ENCODE results near the gene NCL. TPM values are rescaled to one million over a fixed set of nuclear protein-coding genes. Genes with fewer than 3 reads are reported as not detected.
"Not testable (repeated sequence)": the region's sequence is repeated elsewhere in the genome, so short reads cannot be mapped to it uniquely, and the experiment has no call there.

The NCL gene
- polyA plus RNA-seq, 1 donor = 541 TPM

- WGBS (ENCODE audit: insufficient coverage, low lambda C conversion rate) = 20% methylated on average over 1 of the region's 8 CpGs
- H3K4me1 ChIP-seq (ENCODE audit: control insufficient read depth, insufficient read depth, low read length) = no peaks in the 10 kb centered on the region
- H3K4me3 ChIP-seq (ENCODE audit: low read length) = no peak overlapping the region
- peaks cover 10% of the 10 kb centered on the region for H3K9me3 ChIP-seq (ENCODE audit: control insufficient read depth, low read depth, low read length)
- H3K27ac ChIP-seq (ENCODE audit: low read length) = no peak overlapping the region
- H3K36me3 ChIP-seq (ENCODE audit: control insufficient read depth, insufficient read depth, low read length) = no peaks in the 10 kb centered on the region
- no peaks in the 10 kb centered on the region for H3K27me3 ChIP-seq (ENCODE audit: control insufficient read depth, insufficient read depth, low read length)
- no peak for DNase-seq
Measured at GRCh38 chr2:231433990-231434389, 30.3 kb downstream of the NCL start.

- Histone ChIP-seq H3K27ac (ENCODE audit: low read length) (no peak overlapping the region), H3K36me3 (ENCODE audit: control insufficient read depth, insufficient read depth, low read length) (no peaks in the 10 kb centered on the region)
- WGBS (ENCODE audit: insufficient coverage, low lambda C conversion rate) = 80% methylated on average over 1 of the region's 4 CpGs
Measured at GRCh38 chr2:231431606-231432005, 32.7 kb downstream of the NCL start.

GRCh38 chr2:231430437-231430836 lies 33.8 kb downstream of the NCL start:
- no CpG with 5 or more reads among the region's 4 CpGs for WGBS (ENCODE audit: insufficient coverage, low lambda C conversion rate)
- H3K36me3 ChIP-seq (ENCODE audit: control insufficient read depth, insufficient read depth, low read length); H3K27ac ChIP-seq (ENCODE audit: low read length); H3K4me1 ChIP-seq (ENCODE audit: control insufficient read depth, insufficient read depth, low read length); H3K4me3 ChIP-seq (ENCODE audit: low read length); H3K27me3 ChIP-seq (ENCODE audit: control insufficient read depth, insufficient read depth, low read length); DNase-seq: not testable (repeated sequence)
- peaks cover 10% of the 10 kb centered on the region for H3K9me3 ChIP-seq (ENCODE audit: control insufficient read depth, low read depth, low read length)

More at GRCh38 chr2:231431606-231432005, 32.7 kb downstream of the NCL start:
- Histone ChIP-seq H3K4me3 (ENCODE audit: low read length) (no peak overlapping the region), H3K27me3 (ENCODE audit: control insufficient read depth, insufficient read depth, low read length) (no peaks in the 10 kb centered on the region), H3K4me1 (ENCODE audit: control insufficient read depth, insufficient read depth, low read length) (no peaks in the 10 kb centered on the region), H3K9me3 (ENCODE audit: control insufficient read depth, low read depth, low read length) (peaks cover 10% of the 10 kb centered on the region)
- DNase-seq = no peak

- no peaks in the 10 kb centered on the region for H3K36me3 ChIP-seq (ENCODE audit: control insufficient read depth, insufficient read depth, low read length)
- H3K4me1 ChIP-seq (ENCODE audit: control insufficient read depth, insufficient read depth, low read length) = peaks cover 7% of the 10 kb centered on the region
- no peak overlapping the region for H3K4me3 ChIP-seq (ENCODE audit: low read length)
- no peak overlapping the region for H3K27ac ChIP-seq (ENCODE audit: low read length)
- no CpG with 5 or more reads among the region's 3 CpGs for WGBS (ENCODE audit: insufficient coverage, low lambda C conversion rate)
- no peaks in the 10 kb centered on the region for H3K27me3 ChIP-seq (ENCODE audit: control insufficient read depth, insufficient read depth, low read length)
- DNase-seq = no peak
- peaks cover 10% of the 10 kb centered on the region for H3K9me3 ChIP-seq (ENCODE audit: control insufficient read depth, low read depth, low read length)
Measured at GRCh38 chr2:231429901-231430300, 34.4 kb downstream of the NCL start.

- no CpG with 5 or more reads among the region's 6 CpGs for WGBS (ENCODE audit: insufficient coverage, low lambda C conversion rate)
Measured at GRCh38 chr2:231429152-231429551, 35.1 kb downstream of the NCL start.

GRCh38 chr2:231427116-231427515 lies 37.2 kb downstream of the NCL start:
- Histone ChIP-seq H3K4me3 (ENCODE audit: low read length) (no peak overlapping the region), H3K9me3 (ENCODE audit: control insufficient read depth, low read depth, low read length) (peaks cover 6% of the 10 kb centered on the region), H3K27ac (ENCODE audit: low read length) (no peak overlapping the region), H3K27me3 (ENCODE audit: control insufficient read depth, insufficient read depth, low read length) (no peaks in the 10 kb centered on the region), H3K36me3 (ENCODE audit: control insufficient read depth, insufficient read depth, low read length) (no peaks in the 10 kb centered on the region), H3K4me1 (ENCODE audit: control insufficient read depth, insufficient read depth, low read length) (peaks cover 7% of the 10 kb centered on the region)
- no peak for DNase-seq
- 100% methylated on average over 2 of the region's 3 CpGs for WGBS (ENCODE audit: insufficient coverage, low lambda C conversion rate)

More at GRCh38 chr2:231429152-231429551, 35.1 kb downstream of the NCL start:
- no peaks in the 10 kb centered on the region for H3K36me3 ChIP-seq (ENCODE audit: control insufficient read depth, insufficient read depth, low read length)
- no peak for DNase-seq
- no peak overlapping the region for H3K4me3 ChIP-seq (ENCODE audit: low read length)
- peaks cover 10% of the 10 kb centered on the region for H3K9me3 ChIP-seq (ENCODE audit: control insufficient read depth, low read depth, low read length)
- H3K27ac ChIP-seq (ENCODE audit: low read length) = no peak overlapping the region
- H3K4me1 ChIP-seq (ENCODE audit: control insufficient read depth, insufficient read depth, low read length) = peaks cover 7% of the 10 kb centered on the region
- H3K27me3 ChIP-seq (ENCODE audit: control insufficient read depth, insufficient read depth, low read length) = no peaks in the 10 kb centered on the region

GRCh38 chr2:231425811-231426703 lies 38.2 kb downstream of the NCL start:
- no peak overlapping the region for H3K27ac ChIP-seq (ENCODE audit: low read length)
- no peak overlapping the region for H3K4me3 ChIP-seq (ENCODE audit: low read length)
- H3K27me3 ChIP-seq (ENCODE audit: control insufficient read depth, insufficient read depth, low read length) = no peaks in the 10 kb centered on the region
- no peaks in the 10 kb centered on the region for H3K36me3 ChIP-seq (ENCODE audit: control insufficient read depth, insufficient read depth, low read length)
- peak; percentile 71 to 74 for DNase-seq
- H3K9me3 ChIP-seq (ENCODE audit: control insufficient read depth, low read depth, low read length) = peaks cover under 1% of the 10 kb centered on the region
- H3K4me1 ChIP-seq (ENCODE audit: control insufficient read depth, insufficient read depth, low read length) = peaks cover 7% of the 10 kb centered on the region
- WGBS (ENCODE audit: insufficient coverage, low lambda C conversion rate) = no CpG with 5 or more reads among the region's 21 CpGs

- H3K9me3 ChIP-seq (ENCODE audit: control insufficient read depth, low read depth, low read length) = no peaks in the 10 kb centered on the region
- DNase-seq = no peak
- H3K36me3 ChIP-seq (ENCODE audit: control insufficient read depth, insufficient read depth, low read length) = no peaks in the 10 kb centered on the region
- H3K4me1 ChIP-seq (ENCODE audit: control insufficient read depth, insufficient read depth, low read length) = peaks cover 7% of the 10 kb centered on the region
- H3K27ac ChIP-seq (ENCODE audit: low read length) = no peak overlapping the region
- H3K27me3 ChIP-seq (ENCODE audit: control insufficient read depth, insufficient read depth, low read length) = no peaks in the 10 kb centered on the region
- H3K4me3 ChIP-seq (ENCODE audit: low read length) = no peak overlapping the region
- WGBS (ENCODE audit: insufficient coverage, low lambda C conversion rate) = no CpG with 5 or more reads among the region's 8 CpGs
Measured at GRCh38 chr2:231425291-231425810, 38.9 kb downstream of the NCL start.

GRCh38 chr2:231423176-231423575 lies 41.1 kb downstream of the NCL start:
- Histone ChIP-seq H3K9me3 (ENCODE audit: control insufficient read depth, low read depth, low read length) (peaks cover 2% of the 10 kb centered on the region), H3K27me3 (ENCODE audit: control insufficient read depth, insufficient read depth, low read length) (no peaks in the 10 kb centered on the region), H3K36me3 (ENCODE audit: control insufficient read depth, insufficient read depth, low read length) (no peaks in the 10 kb centered on the region), H3K4me3 (ENCODE audit: low read length) (no peak overlapping the region), H3K4me1 (ENCODE audit: control insufficient read depth, insufficient read depth, low read length) (peaks cover 7% of the 10 kb centered on the region), H3K27ac (ENCODE audit: low read length) (no peak overlapping the region)
- no peak for DNase-seq
- WGBS (ENCODE audit: insufficient coverage, low lambda C conversion rate) = 100% methylated on average over 1 of the region's 10 CpGs

GRCh38 chr2:231422056-231422455 lies 42.2 kb downstream of the NCL start:
- no peaks in the 10 kb centered on the region for H3K36me3 ChIP-seq (ENCODE audit: control insufficient read depth, insufficient read depth, low read length)
- 100% methylated on average over 1 of the region's 2 CpGs for WGBS (ENCODE audit: insufficient coverage, low lambda C conversion rate)
- H3K27ac ChIP-seq (ENCODE audit: low read length) = no peak overlapping the region
- H3K4me3 ChIP-seq (ENCODE audit: low read length) = no peak overlapping the region
- peaks cover 2% of the 10 kb centered on the region for H3K9me3 ChIP-seq (ENCODE audit: control insufficient read depth, low read depth, low read length)
- no peak for DNase-seq
- H3K4me1 ChIP-seq (ENCODE audit: control insufficient read depth, insufficient read depth, low read length) = peaks cover 7% of the 10 kb centered on the region
- no peaks in the 10 kb centered on the region for H3K27me3 ChIP-seq (ENCODE audit: control insufficient read depth, insufficient read depth, low read length)

All from large intestine (tissue), 3 donors.